Left renal cortex interstitium (tissue), 4 donors: Measurements from ENCODE around the gene GPAT2. TPM values are rescaled to one million over a fixed set of nuclear protein-coding genes. Genes with fewer than 3 reads are reported as not detected.
"Not testable (repeated sequence)": the region's sequence is repeated elsewhere in the genome, so short reads cannot be mapped to it uniquely, and the experiment has no call there.

Source experiments
- DNase-seq, 4 donors: peaks; one replicate each; pipeline ENCODE4 v3.0.0-alpha.2; 2013; ENCODE audit warnings: low read depth in 4 of 4, low spot score in 2 of 4, missing footprints in 1 of 4
- polyA plus RNA-seq, 4 donors: library from polyadenylated mRNA; unstranded; fragments of 120-200 nt; gene quantifications; one replicate each; pipeline ENCODE4 v1.2.1, GENCODE V29; 2013; ENCODE audit not compliant: insufficient read length in 4 of 4

Gene GPAT2
- polyA plus RNA-seq, 4 donors = 2.9 to 5.0 (median 3.5) TPM

DNA sequence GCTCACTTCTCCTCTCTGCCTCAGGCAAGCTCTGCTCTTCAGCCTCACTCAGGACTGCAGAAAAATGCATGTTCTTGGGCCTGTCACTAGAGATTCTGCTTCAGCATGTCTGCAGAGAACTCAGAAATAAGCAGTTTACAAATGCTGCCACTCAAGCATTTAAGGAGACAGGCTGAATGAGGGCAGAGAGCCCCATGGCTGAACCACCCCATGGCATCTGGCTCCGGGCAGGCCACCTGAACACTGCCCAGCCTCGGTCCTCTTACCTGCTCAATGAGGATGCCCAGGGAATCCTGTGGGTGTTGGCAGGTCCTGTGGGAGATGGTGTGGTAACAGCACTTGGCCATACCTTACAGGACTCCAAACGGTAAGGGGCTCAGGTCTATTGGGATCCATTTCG lies 31.2 kb upstream of the GPAT2 start:
- DNase-seq = not testable (repeated sequence)

DNA sequence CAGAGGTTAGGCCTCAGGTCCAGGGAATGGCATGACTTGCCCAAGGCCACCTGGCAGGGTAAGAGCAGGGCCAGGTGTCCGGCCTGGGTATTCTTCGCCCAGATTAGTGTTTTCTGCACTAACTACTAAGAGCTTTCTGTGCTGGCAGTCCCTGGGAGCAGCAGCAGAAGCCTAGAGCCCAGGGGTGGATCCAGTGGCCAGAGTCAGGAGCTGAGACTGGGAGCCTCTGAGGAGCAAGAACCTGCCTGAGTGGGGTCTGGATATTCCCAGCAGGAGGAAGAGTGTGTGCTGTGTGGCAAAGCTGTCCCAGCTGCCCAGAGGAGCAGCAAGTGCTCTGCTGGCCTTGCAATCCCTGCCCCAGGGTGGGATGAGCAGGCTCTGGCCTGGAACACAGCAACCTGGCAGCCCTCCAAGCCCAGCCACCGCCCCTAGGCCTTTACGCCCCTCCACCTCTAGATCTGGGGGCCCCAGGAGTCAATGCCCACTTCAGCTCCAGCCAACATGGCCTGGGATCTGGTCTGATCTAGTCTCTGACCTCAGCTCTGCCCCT lies 30.7 kb upstream of the GPAT2 start:
- no peak for DNase-seq

DNA sequence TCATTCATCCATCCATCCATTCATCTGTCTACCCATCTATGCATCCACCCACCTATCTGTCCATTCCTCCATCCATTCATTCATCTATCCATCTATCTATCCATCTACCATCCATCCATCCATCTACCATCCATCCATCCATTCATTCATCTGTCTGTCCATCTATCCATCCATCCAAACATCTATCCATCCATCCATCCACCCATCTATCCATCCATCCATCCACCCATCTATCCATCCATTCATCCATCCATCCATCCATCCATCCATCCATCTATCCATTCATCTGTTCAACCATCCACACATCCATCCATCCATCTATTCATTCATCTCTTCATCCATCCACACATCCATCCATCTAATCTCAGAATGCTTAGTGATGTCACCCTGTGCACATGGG lies 30.0 kb upstream of the GPAT2 start:
- DNase-seq = not testable (repeated sequence)

DNA sequence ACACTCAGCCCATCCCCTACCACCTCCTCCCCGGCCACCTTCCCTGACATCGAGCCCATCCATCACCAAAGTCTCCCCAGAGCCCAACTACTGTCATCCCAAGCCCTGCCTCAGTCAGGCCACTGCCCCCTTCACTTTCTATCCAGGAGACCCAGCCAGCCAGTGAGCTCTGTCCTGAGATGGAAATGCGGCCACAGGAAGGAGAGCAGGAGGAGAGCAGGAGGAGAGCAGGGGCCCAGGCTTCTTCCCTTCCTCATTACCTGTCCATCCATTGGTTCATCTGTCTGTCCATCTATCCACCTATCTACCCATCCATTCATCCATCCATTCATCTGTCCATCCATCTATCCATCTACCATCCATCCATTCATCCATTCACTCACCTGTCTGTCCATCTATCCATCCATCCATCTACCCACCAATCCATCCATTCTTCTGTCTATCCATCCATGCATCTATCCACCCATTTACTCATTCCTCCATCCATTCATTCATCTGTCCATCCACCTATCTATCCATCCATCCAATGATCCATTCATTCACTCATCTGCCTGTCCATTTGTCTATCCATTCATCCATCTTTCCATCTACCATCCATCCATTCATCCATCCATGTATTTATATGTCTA lies 29.4 kb upstream of the GPAT2 start:
- DNase-seq = not testable (repeated sequence)

DNA sequence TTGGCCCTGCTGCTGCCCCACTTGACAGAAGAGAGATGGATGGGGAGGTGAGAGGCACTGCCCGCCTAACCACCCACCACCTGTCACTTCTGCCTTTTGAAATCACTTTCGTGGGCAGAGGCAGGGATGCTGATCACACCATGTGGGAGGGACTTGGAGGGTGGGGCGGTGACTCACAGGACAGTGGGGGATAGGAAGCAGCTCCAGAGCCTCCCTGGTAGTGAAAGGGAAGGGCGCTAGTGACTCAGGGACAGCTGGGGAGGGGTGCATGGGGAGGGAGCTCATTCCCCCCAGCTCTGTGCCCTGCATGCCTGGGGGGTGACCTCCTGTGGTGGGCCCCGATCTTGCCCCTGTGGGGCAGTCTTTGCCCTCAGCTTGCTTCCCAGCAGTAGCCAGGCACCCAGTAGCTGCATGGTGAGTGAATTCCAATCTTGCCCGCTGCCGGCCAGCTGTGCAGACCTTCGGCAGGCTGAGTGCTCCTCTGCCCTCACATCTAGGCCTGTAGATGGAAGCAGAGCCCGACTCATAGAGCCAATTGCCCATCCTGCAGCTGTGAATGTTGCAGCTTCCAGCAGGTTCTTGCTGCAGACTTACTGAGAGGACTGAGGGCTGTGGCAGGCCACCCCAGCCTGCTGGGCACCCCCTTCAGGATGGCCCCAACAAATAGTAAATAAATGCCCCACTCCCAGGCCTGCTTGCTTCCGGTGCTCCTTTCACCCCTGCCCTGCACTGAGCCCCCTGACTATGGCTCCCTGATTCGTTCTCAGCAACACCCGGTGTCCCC lies 28.6 kb upstream of the GPAT2 start:
- not testable (repeated sequence) for DNase-seq

DNA sequence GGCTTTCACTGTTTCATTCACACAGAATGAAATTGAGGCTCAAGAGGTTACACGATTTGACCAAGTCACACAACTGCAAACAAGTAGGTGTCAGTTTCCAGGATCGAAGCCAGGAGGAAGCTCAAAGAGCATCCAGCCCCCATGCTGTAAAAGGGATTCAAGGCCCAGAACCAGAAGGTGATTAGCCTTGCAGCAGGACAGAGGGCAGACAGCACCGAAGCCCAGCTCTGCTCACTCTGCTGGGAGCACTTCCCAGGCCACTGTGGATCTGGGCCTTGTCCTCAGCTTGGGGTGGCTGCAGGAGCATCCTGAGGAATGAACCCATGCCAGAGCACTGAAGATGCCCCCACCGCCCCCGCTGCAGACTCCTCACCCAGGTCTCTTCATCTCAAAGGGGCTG lies 27.8 kb upstream of the GPAT2 start:
- DNase-seq = not testable (repeated sequence)

DNA sequence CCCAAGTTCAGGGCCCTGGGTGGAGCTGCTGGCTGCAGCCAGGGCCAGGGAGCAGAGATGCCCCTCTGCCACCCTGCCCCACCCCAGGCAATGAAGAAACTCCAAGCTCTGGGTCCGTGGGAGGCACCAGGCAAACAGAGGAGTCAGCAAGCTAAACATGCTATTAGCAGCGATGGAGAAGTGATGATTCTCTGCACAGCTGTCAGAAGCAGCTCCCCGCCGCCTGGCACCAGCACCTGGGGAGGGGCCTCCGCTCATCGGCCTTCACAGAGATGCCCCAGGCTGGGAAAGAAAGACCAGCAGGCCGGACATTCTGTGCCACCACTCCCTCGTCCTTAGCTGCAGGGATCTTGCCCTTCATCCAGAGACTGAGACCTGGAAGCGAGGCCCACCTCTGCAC lies 27.2 kb upstream of the GPAT2 start:
- not testable (repeated sequence) for DNase-seq

DNA sequence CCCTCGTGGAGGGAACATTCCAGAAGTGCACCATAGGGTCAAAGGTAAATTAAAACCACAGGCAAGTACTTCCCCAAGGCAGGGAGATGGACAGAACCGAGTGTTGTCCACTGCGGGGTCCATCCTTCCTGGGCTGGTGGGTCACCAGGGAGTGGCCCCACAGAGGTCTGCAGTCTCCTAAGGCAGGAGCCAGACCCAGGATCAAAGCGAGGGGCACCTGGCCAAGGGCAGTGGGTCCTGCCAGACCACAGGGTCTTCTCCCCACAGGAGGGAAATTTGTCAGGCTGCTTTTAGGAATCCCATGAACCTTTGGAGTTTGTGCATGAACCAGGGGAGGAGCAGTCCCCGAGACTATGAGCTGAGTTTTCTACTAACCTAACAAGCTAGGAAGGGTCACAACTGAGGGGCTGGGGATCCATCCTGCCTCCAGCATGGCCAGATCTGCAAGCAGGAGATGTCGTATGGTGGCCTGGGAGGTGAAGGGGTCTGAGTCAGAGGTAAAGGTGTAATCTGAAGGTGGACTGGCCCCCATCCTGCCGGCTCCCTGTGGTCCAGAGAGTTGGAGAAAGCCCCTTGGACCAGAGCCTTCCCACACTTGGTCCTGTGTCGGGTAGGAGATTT lies 26.6 kb upstream of the GPAT2 start:
- DNase-seq = not testable (repeated sequence)

DNA sequence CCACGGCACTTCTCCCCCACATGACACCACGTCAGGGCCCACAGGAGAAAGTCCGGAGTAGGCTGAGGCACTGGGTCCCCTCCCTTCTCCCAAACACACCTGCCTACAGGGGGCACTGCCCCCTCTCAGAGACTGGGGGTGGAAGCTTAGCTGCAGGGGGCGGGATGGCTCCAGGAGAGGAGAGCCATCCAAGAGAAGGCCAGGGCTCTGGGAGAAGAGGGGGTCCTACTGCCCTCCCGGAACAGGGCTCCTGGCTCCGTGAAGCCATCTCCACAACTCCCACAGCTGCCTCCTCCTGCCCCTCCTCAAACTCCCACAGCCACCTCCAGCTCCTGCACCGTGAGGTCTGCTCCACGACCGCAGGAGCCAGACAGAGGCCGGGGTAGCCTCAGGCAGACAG lies 25.6 kb upstream of the GPAT2 start:
- not testable (repeated sequence) for DNase-seq

DNA sequence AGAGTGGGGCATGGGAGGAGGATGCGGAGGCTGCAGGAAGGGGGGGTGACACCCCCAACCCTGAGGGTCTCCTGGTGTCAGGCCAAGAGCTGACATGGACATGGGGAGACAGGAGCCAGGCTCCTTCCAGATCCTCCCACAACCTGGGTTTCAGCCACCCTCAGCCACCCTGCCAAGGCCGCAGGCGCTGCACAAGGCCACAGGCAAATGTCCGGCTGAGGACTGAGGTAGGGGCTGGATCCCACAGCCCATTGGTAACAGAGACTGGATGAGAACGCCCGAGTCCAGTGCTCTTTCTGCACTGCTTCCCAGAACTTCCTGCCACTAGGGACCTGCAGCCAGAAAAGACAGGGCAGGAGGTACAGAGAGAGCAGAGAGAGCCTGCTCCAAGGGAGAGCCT lies 24.7 kb upstream of the GPAT2 start:
- not testable (repeated sequence) for DNase-seq

DNA sequence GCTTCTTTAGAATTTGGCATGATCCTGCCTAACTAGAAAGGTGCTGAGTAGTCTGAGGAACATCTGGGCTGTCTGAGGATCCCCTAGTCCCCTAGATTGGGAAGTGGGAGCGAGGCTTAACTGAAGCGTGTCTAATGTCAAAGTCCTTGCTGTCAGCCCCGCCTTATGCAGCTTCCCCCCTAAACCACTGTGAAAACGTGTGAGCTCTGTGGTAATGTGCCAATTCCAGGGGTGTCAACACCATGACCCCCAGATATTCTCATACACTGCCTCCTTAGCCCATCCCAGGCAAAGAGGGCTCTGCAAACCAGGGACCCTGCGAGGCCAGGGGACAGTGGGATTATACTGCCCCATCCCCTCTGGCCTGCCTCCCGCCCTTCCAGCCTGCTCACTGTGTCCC lies 21.1 kb upstream of the GPAT2 start:
- DNase-seq = not testable (repeated sequence)

DNA sequence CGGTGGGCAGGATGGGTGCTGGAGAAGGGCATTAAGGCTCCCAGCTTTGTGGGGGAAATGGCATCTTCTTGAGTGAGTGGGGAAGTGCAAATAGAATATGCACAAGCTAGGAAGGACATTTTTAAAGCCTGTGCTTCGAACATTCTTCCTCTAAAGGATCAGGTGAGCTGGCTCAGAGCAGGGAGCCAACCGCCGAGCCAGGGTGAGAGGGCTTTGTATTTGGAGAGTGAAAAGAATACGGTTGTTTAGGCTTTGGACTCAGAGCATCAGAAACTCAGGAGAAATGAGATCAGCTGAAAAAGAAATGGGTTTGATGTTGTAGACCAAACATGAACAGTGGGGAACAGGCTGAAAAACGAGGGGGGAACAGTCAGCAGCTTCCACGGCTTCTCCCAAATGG lies 19.8 kb upstream of the GPAT2 start:
- DNase-seq = not testable (repeated sequence)

DNA sequence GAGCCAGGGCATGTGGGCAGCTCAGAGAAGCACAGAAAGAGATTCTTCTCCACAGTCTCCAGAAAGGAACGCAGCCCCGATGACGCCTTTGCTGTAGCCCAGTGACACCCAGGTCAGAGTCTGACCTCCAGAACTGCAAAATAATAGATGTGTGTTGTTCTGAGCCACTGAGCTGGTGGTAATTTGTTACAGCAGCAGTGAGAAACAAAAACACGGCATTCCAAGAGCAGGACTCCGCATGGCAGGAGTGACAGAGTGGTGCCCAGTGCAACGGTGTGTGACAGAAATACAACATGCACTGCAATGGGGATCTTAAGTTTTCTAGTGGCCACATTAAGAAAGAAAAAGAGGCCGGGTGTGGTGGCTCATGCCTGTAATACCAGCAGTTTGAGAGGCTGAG lies 18.7 kb upstream of the GPAT2 start:
- DNase-seq = not testable (repeated sequence)

DNA sequence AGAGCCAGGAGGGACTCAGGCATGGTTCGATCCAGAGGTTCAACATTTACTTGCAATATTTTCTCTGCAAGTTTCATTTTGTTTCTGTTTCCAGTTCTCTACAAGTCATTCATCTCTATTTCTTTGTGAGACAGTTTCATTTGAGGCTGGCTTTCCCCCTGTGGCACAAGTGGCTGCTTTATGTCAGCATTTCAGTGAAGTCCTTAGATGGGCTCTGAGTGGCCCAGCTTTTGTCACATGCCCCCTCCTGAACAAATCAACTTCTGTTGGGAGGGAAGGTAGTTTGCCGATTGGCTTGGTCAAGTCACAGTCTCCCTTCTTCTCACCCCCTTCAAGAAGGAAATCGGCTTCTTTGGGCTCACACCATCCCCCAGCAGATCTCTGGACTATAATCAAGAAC lies 17.9 kb upstream of the GPAT2 start:
- DNase-seq = not testable (repeated sequence)

DNA sequence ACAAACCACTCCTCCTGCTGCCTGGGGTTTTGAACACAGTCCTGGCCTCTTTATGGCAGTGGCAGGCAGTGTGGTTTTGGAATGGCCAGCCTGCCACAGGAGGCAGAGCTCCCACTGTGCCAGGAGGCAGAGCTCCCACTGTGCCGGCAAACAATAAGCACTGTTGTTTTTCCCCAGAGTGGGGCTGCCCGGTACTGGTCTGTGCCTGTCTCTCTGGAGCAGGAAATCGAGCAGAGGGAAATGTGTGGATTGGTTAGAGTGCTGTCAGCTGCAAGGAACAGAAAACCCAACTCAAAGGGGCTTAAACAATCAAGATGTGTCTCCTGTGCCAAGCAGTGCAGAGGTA lies 15.2 kb upstream of the GPAT2 start:
- not testable (repeated sequence) for DNase-seq

DNA sequence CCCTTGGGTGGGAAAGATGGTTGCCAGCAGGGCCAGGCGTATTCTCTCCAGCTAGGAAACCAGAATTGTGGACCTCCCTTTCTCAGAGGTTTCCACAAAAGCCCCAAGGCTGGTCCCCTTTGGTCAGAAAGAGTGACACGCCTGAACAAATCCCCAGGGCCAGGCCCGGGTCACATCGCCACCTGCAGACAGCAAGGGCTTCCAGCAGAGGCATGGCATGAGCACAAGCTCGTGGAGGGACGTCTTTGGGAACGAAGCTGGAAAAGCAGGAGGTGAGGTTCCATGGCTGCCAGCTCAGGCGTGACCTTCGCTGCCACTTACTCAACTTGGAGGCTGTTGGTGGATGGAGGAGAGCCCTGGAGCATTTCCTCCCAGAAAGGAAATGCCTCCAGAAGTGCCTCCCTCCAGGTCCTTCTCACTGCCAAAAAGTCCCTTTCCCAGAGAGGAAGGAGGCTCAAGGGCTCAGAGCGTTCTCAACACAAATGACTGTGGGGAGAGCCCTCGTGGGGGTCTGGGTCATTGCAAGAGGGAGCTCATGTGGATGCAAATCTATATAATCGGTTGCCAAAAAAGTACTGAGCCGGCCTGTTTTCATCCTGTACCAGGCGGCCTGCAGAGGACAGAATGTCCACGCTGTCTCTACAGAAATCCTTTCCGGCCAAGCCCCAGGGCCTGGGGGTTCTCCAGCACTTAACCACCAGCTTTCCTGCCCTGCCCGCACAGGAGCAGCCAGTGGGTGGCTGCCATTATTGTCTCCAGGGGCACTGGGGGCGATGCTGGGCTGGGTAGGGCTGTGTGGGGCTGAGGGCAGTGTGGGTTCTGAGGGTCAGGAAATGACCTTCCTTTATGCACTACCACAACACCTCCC lies 14.6 kb upstream of the GPAT2 start:
- not testable (repeated sequence) for DNase-seq

DNA sequence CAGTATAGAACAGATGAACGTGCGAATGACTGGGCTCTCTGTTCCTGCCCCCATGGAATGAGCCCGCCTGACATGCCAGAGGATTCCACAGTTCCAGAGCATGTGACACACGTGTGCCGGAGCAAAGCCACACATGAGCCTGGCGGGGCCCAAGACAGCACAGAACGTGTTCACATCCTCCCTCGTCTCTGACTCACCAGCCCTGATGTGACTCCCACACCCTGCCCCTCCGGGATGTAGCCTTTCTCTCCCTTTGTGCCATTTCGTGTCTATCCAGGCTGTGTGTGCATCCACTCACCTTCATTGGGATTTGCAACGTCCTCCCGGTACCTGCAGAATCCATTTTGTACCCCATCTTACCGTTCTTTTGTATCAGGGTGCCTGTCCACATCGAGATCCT lies 838 bp upstream of the GPAT2 start:
- DNase-seq = not testable (repeated sequence)

DNA sequence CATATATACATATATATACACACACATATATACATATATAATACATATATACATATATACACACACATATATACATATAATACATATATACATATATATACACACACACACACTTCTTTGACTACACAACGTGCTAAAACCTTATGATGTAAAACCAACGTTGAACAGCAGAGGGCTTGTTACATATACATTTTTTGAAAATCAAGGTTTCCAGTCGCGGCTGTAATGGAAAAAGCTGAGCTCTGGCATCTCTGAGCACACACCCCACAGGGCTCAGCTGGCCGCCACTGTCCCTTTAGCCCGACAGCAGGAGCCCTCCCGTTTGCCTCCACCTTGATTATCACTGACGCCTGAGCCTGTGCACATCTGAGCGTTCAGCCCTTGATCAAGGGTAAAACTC lies 719 bp downstream of the GPAT2 start:
- not testable (repeated sequence) for DNase-seq

DNA sequence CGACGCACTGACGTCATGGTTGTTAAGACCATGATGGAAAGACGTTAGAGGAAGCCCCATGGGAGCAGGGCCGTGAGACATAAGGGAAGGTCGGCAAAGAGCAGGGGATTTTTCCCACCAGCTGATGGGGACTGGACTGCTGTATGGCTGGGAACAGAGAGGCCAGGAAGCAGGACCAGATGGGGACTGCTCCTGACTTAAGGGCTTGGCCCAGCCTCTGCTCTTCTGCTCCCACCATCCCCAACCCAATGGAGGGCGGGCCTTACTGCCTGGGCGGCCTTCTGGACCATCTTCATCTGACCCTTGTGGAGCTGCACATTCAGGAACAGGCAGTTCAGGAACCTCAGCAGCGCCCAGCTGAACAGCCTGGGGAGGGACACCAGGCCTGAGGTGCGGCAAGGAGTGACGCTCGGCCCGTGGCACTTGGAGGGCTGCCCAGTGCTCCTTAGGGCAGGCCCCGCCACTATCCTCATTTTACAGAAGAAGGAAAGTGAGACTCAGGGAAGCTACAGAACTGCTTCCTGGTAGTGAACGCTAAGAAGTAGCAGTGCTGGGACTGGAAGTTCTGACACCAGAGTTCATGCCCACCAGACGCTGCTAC lies 6.9 kb downstream of the GPAT2 start:
- not testable (repeated sequence) for DNase-seq

DNA sequence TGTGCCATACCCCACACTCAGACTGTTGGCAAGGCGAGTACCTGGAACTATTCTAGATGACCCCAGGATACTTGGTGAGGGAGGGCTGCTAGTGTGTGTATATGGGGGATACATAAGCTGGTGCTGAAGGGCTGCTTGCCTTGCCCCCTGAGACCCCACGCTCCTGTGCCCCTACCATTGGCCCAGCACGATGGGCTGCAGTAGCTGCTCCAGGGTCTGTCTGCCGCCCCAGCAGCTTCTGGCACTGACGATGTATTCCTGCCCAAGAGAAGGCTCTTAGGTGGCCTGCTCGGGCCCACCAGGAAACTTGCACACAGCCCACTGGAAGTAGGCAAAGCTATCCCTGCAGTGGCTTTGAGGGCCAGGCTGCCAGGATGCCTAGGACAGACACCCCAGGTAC lies 9.0 kb downstream of the GPAT2 start:
- DNase-seq = not testable (repeated sequence)
